ENCODE data around the gene ENTPD1.
"Not testable (repeated sequence)": the region's sequence is repeated elsewhere in the genome, so short reads cannot be mapped to it uniquely, and the experiment has no call there.

Gene ENTPD1

GRCh38 chr10:95758351-95759025, 2.5 kb downstream of the ENTPD1 start:
- DNase-seq (ENCODE audit: insufficient read length, low spot score) (no peak), FAIRE-seq (no peak)

DNA sequence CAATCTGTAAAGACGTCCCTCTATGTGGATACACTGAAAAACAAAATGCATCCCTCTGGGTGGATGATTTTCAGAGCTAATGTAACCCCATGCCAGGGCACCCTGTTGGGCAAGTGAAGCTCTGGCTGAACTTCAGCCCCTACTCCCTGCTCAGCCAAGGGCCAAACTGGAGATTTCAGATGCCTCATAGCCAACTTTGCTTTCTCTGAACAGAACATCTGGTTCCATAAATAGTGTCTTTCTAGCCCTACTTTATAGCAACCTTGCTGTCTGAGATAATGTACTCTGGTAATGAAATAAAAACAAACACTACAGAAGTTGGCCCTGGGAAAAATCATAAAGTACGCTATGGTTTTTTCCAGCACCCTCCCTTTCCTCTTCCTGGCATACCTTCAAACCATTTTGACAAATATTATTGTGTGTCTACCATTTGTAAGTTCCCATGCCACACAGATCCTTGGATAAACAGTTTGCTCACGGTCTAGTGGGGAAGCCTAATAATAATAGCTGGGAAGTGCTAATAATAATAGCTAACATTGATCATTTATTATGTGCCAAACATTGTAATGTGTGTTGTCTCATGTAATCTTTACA, 3.4 kb downstream of the ENTPD1 start:
- DNase-seq (ENCODE audit: insufficient read length, low spot score) (no peak), FAIRE-seq (no peak)

DNA sequence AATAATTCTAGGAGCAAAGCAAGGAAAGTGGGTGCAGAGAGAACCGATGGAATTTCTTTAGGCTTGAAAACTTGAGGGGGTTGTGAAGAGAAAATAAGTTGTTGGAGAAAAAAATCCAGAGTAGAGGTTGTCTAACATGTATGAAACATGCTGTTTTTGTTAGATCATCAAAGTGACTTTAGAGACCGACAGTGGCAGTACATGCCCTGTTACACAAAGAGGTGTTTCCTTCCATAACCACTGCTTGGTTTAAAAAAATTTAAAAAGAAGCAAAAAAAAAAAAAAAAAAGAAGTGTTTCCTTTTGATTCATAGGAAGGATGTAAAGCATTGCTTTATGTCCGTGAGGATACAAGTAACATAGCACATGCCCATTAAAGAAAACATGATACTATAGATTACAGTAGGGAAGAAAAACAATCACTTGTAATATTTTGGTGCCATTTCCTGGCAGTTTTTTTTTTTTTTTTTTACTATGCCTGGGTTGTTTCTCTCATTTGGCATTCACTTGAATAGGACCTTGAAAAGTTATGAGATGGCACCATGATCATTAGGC, 6.1 kb downstream of the ENTPD1 start:
- no peak for DNase-seq (ENCODE audit: insufficient read length, low spot score)

GRCh38 chr10:95767884-95768556, 12.1 kb downstream of the ENTPD1 start:
- no peak for FAIRE-seq
- no peak for DNase-seq (ENCODE audit: insufficient read length, low spot score)

More for the DNA sequence above, 6.1 kb downstream of the ENTPD1 start:
- no peak for FAIRE-seq

DNA sequence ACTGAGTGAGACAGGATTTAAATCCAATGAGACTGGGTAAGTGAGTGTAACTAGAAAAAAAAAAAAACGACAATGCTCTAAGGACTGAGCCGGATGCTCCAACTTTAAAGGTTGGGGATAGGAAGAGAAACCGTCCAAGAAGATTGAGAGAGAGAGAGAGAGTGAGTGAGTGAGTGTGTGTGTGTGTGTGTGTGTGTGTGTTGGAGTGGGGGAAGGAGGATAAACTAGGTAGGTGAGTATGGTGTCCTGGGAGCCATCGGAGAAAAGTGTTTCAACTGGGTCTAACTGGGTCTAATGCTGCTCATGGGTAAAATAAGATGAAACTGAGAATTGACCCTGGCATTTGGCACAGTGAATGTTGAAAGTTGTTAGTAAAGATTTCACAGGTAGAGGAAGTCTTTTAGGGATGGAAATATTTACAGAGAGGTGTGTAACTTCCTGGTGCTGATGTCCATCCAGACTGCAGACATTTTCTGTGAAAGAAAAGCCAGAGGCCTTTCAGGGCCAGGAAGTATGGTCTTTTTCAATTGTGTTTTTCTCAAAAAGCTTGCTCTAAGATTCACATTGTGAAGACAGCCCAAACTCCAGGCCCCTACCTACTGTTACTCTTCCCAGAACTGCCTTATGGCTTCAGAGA, 14.2 kb downstream of the ENTPD1 start:
- no peak for DNase-seq (ENCODE audit: insufficient read length, low spot score)
- FAIRE-seq, result no peak

DNA sequence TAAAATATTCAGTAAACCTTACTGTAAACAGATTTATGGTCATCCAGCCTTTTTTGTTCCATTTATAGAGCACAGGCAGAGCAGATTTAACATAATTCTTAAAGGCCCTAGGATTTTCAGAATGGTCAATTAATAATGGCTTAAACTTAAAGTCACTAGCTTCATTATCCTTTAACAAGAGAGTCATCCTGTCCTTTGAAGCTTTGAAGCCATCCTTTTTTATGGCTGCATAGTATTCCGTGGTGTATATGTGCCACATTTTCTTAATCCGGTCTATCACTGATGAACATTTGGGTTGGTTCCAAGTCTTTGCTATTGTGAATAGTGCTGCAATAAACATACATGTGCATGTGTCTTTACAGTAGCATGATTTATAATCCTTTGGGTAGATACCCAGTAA, 17.5 kb downstream of the ENTPD1 start:
- not testable (repeated sequence) for DNase-seq (ENCODE audit: insufficient read length, low spot score); FAIRE-seq

GRCh38 chr10:95777638-95778037, 21.7 kb downstream of the ENTPD1 start:
- not testable (repeated sequence) for FAIRE-seq; DNase-seq (ENCODE audit: insufficient read length, low spot score)

- DNase-seq (ENCODE audit: insufficient read length, low spot score) (no peak), FAIRE-seq (no peak)
Observed at GRCh38 chr10:95782318-95782717, 26.4 kb downstream of the ENTPD1 start.

DNA sequence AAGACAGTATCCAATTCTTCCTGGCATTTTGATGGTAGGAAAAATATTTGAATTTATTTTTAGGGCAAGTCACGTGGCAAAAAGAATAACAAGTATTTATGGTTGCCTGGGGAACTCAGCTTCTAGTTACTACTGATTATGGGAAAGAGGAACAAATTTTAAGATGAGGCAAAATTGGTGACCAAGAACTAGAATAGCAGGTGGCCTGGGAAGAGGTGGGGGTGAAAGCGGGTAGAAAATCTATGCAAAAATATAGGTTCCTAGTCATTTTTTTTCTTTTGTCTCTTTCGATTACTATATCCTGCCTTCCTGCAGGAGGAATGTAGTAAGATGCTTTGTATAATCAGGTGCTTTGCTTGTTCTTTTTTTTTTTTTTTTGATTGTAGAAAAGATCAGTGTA, 27.8 kb downstream of the ENTPD1 start:
- DNase-seq (ENCODE audit: insufficient read length, low spot score) (no peak), FAIRE-seq (no peak)

DNA sequence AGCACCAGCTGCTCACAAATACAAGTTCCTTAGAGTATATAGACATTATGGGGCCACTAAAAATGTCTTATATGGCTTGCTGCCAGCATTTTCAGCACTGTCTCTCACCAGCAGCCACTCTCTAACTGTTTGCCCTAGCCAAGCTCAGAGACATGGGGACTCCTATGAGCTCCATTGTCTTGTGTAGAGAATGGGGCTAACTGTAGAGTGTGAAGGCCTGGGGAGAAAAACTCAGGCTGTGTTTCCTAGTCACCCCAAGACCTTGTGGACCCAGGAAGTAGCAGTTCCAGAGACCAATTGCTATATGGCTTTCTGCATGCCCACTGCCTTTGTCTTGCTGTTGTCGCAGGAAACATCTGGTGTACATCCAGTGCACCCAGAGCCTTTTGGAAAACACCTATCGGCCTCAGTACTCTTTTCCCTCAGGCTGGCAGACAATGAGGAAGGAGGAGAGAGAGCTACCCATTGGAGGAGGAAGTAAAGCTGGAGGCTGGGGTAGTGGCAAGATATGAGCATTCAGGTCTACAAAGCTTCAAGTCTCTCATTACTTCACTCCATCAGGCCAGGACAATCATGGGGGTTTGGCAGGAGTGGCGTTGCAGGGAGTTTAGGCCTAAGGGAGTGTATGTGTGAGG, 28.4 kb downstream of the ENTPD1 start:
- no peak for DNase-seq (ENCODE audit: insufficient read length, low spot score)
- FAIRE-seq, result no peak

DNA sequence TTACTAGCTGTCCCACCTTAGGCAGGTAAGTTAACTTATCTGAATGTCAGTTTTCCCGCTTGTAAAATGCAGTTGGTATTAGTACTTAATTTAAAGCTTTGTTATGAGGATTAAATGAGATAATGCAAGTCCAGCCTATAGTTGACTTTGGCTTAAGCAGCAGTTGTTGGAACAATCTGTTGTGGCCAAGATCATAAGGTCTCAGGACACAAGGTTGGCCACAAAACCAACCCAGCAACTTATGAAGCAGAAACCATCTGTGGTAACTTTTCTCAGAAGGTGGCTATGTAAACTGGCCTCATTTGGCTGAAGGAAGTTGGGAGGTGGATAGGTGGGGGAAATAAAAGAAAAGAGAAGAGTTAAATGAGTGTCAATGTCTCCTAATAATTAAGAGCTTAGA, 29.4 kb downstream of the ENTPD1 start:
- DNase-seq (ENCODE audit: insufficient read length, low spot score), result no peak
- FAIRE-seq, result no peak

DNA sequence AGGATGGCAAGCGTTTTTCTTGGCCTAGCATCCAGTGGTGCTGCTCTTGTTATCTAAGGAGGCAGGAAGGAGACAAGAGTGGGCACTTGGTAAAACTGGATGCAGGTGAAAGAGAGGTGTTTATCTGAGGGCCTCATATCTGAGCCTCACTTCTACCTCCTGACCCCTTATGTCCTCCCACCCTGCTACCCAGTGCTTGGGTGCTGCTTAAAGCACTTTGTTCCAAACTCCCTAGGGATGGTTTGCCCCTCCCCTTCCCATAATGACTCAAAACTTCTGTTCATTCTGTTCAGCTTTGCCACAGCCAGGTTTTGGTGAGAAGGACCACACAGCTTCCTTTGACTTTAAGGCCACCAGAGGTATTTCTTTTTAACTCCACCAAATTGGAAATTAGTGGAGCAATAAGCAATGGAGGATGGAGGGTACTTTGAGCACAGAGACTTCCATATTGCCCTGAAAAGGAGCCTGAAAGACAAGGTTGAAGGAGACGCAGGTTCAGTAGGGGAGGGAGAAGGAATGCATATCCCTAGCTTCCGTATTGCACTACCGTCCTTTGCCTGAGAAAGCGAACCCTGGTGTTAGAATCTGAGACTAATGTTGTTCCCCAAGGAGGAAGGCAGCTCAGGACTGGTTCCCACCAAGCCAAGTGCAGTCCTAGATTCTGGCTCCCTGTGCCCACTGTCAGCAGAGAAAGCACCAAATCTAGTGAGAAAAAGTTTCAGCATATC, 30.1 kb downstream of the ENTPD1 start:
- no peak for FAIRE-seq
- DNase-seq (ENCODE audit: insufficient read length, low spot score), result no peak

GRCh38 chr10:95787447-95787846, 31.5 kb downstream of the ENTPD1 start:
- no peak for FAIRE-seq
- no peak for DNase-seq (ENCODE audit: insufficient read length, low spot score)

- no peak for FAIRE-seq
- no peak for DNase-seq (ENCODE audit: insufficient read length, low spot score)
Observed at GRCh38 chr10:95788830-95789229, 32.9 kb downstream of the ENTPD1 start.

DNA sequence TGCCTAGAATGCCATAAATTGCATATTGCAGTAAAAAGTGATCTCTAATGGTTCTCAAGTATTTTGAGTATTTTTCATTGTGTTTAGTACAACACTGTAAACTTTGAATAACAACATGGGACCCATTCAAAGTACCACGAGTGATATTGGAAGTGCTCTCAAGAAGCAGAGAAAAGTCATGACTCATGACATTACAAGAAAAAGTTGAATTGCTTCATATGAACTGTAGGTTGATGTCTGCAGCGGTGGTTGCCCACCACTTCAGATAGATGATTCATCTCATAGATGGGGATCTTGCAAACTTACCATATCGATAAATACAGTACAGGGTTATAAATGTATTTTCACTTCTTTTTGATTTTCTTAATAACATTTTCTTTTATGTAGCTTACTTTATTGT, 33.9 kb downstream of the ENTPD1 start:
- no peak for DNase-seq (ENCODE audit: insufficient read length, low spot score)
- FAIRE-seq, result no peak

- no peak for FAIRE-seq
- DNase-seq (ENCODE audit: insufficient read length, low spot score), result no peak
Observed at GRCh38 chr10:95790982-95791381, 35.0 kb downstream of the ENTPD1 start.

GRCh38 chr10:95791425-95791979, 35.5 kb downstream of the ENTPD1 start:
- DNase-seq (ENCODE audit: insufficient read length, low spot score), result no peak
- FAIRE-seq, result no peak

- DNase-seq (ENCODE audit: insufficient read length, low spot score), result no peak
- FAIRE-seq, result no peak
Observed at GRCh38 chr10:95792211-95792780, 36.3 kb downstream of the ENTPD1 start.

- no peak for FAIRE-seq
Observed at GRCh38 chr10:95792874-95793285, 36.9 kb downstream of the ENTPD1 start.

More at GRCh38 chr10:95792874-95793285, 36.9 kb downstream of the ENTPD1 start:
- no peak for DNase-seq (ENCODE audit: insufficient read length, low spot score)

Data from HTR-8/SVneo (cell line).